OCI-LY1 (cell line): ENCODE results near the gene INSRR.

Experiments used
- CTCF ChIP-seq: fragments of 200-600 bp; sonication (generic), shearing (Covaris generic); IDR thresholded peaks from 2 replicates; pipeline ENCODE4 v1.5.1; 2017; ENCODE audit warnings: mild to moderate bottlenecking, antibody characterized with exemption, low read length, moderate library complexity, mixed read lengths
- EZH2 ChIP-seq: fragments of 200-600 bp; sonication (generic), shearing (Covaris generic); IDR thresholded peaks from 2 replicates; pipeline ENCODE4 v1.8.0; 2017; ENCODE audit warnings: borderline replicate concordance, mixed run types, mild to moderate bottlenecking, antibody characterized with exemption, low read length, moderate library complexity, mixed read lengths

GRCh38 chr1:156860628-156861423, 1.9 kb upstream of the INSRR start, which contains the start of gene NTRK1:
- no peak for TF ChIP-seq CTCF
- TF ChIP-seq EZH2, result no peak
